VCaP (cell line): ENCODE measurements around the gene HS2ST1.

Experiments used
- H3K27ac ChIP-seq: fragments of 450-650 bp; 2 replicates; pipeline ENCODE4 v1.5.1; 2017
- TF ChIP-seq, protein P1 (sequence below): fragments of 450-650 bp; conservative IDR thresholded peaks from 2 replicates; pipeline ENCODE4 v1.5.1; 2017; ENCODE audit warnings: mild to moderate bottlenecking, moderate library complexity

Gene HS2ST1

DNA sequence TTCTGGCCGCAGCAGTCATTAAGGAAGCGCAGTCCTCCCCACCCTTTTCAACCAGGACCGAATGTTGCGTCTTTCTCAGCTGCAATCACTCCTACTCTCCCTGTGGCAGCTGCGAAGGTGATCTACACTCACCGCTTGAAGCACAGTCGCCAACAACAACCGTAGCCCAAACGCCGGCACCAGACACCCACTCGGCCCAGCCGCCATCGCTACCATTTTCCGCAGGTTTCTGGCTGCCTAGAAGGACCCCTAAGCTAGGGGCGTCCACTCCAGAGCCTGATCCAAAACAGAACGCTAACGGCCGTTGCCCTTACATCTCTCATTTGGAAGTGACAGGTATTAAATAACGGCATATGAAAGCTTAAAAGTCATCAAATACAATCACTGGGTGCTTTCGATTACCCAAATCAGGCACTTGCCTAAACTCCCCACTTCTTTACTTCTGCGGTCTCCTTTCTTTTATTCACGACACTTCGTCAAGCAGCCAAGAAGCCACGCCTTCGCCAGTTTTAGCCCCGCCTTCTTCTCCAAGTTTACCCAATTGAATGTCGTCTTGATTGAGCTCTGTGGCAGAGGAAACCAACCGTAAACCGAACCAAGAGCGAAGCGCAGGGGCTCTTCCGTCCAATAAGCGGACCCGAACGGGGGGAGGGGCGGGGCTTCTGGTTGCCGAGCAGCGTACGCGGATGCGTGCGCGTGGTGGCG lies 387 bp upstream of the HS2ST1 start, which contains the start of gene SELENOF:
SELENOF (minus strand) TSS at position 231 of the 705 bp plus-strand sequence; CDS start at position 216, 15 bp downstream.
- TF ChIP-seq, protein P1, sequence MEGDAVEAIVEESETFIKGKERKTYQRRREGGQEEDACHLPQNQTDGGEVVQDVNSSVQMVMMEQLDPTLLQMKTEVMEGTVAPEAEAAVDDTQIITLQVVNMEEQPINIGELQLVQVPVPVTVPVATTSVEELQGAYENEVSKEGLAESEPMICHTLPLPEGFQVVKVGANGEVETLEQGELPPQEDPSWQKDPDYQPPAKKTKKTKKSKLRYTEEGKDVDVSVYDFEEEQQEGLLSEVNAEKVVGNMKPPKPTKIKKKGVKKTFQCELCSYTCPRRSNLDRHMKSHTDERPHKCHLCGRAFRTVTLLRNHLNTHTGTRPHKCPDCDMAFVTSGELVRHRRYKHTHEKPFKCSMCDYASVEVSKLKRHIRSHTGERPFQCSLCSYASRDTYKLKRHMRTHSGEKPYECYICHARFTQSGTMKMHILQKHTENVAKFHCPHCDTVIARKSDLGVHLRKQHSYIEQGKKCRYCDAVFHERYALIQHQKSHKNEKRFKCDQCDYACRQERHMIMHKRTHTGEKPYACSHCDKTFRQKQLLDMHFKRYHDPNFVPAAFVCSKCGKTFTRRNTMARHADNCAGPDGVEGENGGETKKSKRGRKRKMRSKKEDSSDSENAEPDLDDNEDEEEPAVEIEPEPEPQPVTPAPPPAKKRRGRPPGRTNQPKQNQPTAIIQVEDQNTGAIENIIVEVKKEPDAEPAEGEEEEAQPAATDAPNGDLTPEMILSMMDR, result no peak
- H3K27ac ChIP-seq, result peak within 1 kb of the TSS; percentile 92

DNA sequence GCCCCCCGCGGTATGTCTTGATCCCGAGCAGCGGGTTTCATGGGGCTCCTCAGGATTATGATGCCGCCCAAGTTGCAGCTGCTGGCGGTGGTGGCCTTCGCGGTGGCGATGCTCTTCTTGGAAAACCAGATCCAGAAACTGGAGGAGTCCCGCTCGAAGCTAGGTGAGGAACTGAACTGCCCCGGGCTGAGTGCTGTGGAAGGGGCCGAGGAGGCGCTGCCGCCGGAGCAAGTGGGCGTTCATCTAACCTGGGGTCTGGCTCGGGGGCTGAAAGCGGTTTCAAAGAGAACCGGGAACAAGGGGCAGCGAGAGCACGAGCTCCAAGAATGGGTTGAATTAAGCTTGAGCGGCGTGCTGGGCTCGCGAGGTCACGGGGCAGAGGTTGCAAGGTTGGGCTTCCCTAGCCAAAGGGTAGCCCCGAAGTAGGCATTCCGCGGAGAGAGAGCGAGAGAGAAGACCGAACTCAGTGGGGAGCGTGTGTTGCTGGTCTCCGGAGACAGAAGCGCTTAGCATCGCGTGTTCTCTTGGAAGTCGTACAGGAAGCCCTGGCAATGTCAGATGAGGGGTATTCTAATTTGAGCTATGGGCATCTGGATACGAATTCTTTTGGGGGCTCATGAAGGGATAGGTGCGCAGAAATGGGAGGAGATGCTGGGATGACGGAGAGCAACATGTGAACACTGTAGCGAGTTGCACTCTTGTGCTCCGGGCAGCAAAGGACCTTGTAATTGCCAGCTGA lies 732 bp downstream of the HS2ST1 start:
- H3K27ac ChIP-seq, result peak overlapping the region; percentile 92
- TF ChIP-seq, protein P1, result no peak

DNA sequence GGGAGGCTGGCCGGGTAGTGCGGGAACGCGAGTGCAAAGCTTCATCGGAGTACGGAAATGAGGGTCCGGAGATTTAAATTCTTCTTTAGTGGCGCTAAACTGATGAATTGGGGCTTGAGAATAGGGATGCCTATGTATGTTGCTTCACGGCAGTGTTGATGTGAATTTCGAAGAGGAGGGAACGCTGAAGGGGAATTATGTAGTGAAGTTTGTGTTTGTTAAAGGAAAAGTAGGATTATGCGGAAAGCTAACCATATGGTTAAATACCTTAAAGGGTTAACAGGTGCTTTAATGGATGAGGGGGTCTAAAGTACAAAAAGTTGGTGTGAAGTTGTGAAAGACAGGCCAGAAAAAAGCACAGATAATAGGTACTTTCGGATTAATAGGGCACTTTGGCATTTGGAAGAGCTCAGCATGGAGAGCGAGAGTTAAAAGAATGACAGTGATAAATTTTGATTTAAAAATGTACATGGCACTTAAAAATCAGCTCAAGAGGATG lies 1.4 kb downstream of the HS2ST1 start:
- TF ChIP-seq, protein P1, result no peak
- H3K27ac ChIP-seq, result peak overlapping the region; percentile 92

DNA sequence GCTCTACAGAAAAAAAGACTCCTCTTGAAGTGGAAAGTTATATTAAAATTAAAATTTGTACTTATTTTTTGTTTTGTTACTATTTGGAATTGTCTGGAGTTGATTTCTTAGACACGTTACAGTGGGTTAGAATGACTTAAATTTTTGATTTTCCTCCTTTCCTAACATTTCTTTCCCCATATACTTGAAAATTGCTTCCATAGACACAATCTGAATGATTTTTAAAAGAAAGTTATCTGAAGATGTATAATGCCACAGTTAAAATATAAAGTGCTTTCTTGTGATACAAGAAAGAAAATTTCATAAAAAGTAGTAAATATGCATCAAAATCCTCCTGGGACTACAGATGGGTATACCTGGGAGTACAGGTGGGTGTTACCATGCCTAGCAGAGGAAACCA lies 2.3 kb downstream of the HS2ST1 start:
- H3K27ac ChIP-seq, result no peak overlapping the region
- TF ChIP-seq, protein P1, result no peak

DNA sequence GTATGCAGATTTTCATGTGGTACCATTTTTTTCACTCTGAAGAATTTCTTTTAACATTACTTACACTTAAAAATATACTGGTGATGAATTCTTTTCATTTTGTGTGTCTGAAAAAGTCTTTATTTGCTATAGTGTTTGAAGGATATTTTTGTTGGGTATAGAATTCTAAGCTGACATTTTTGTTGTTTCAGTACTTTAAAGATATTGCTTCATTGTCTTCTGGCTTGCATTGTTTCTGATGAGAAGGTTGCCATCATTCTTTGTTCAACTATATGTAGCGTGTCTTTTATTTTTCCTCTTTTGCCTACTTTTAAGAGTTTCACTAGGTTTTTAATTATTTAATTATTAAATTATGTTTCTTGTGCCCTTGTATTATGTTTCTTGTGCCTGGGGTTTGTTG lies 8.0 kb downstream of the HS2ST1 start:
- no peak overlapping the region for H3K27ac ChIP-seq
- TF ChIP-seq, protein P1, result no peak

DNA sequence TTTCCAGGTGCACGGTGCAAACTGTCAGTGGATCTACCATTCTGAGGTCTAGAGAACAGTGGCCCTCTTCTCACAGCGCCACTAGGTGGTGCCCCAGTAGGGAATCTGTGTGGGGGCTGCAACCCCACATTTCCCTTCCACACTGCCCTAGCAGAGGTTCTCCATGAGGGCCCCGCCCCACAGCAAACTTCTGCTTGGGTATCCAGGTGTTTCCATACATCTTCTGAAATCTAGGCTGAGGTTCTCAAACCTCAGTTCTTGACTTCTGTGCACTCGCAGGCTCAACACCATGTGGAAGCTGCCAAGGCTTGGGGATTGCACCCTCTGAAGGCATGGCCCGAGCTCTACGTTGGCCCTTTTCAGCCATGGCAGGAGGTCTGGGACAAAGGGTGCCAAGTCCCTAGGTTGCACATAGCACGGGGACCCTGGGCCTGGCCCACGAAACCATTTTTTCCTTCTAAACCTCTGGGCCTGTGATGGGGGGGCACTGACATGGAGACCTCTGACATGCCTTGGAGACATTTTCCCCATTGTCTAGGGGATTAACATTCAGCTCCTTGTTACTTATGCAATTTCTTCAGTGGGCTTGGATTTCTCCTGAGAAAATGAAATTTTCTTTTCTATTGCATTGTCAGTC lies 10.0 kb downstream of the HS2ST1 start:
- TF ChIP-seq, protein P1, result no peak
- no peak overlapping the region for H3K27ac ChIP-seq

DNA sequence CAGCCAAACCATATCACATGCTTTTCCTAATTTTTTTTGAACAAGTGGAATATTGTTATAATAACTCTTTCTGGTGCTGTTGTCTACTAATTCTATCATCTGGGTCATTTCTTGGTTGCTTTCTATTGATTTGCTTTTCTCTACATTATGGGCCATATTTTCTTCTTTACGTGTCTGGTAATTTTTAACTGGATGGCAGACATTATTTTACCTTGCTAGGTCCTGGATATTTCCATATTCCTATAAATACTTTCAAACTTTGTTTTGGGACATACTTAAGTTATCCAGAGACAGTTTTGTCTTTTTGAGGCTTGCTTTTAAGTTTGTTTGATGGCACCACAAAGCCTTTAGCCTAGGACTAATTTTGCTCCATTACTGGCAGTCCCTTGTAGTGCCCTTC lies 11.3 kb downstream of the HS2ST1 start:
- TF ChIP-seq, protein P1, result no peak
- no peak overlapping the region for H3K27ac ChIP-seq
